GM18873 (cell line): Measurements from ENCODE around the gene KCNF1.

Source experiments
- ATAC-seq: cut with Tn5 transposase; IDR thresholded peaks from one replicate; pipeline ENCODE4 v1.9.1; 2021; ENCODE audit warnings: mild to moderate bottlenecking, moderate library complexity, moderate number of reproducible peaks; ENCODE audit not compliant: unreplicated experiment, low FRiP score

KCNF1 gene

GRCh38 chr2:10901160-10901939 lies 10.4 kb upstream of the KCNF1 start:
- ATAC-seq, result no peak

- ATAC-seq, result no peak
These were observed 7.9 kb upstream of the KCNF1 start for GRCh38 chr2:10903861-10904210.

- no peak for ATAC-seq
These were observed 7.3 kb upstream of the KCNF1 start for GRCh38 chr2:10904455-10904854.

GRCh38 chr2:10905006-10905861 lies 6.5 kb upstream of the KCNF1 start:
- ATAC-seq, result no peak

GRCh38 chr2:10905862-10906143 lies 5.9 kb upstream of the KCNF1 start:
- ATAC-seq, result no peak

GRCh38 chr2:10906926-10907625 lies 4.7 kb upstream of the KCNF1 start:
- ATAC-seq, result no peak

- ATAC-seq, result no peak
These were observed 3.5 kb upstream of the KCNF1 start for GRCh38 chr2:10908195-10908594.

GRCh38 chr2:10909050-10909995 lies 2.4 kb upstream of the KCNF1 start:
- ATAC-seq, result no peak

GRCh38 chr2:10909996-10910341 lies 1.8 kb upstream of the KCNF1 start:
- no peak for ATAC-seq

- no peak for ATAC-seq
These were observed 1.1 kb upstream of the KCNF1 start for GRCh38 chr2:10910625-10911024.

- no peak for ATAC-seq
These were observed 470 bp downstream of the KCNF1 start for GRCh38 chr2:10912076-10912731.

GRCh38 chr2:10912796-10913455 lies 1.2 kb downstream of the KCNF1 start:
- no peak for ATAC-seq

GRCh38 chr2:10913501-10914271 lies 2.0 kb downstream of the KCNF1 start:
- ATAC-seq, result no peak

GRCh38 chr2:10914272-10914693 lies 2.5 kb downstream of the KCNF1 start:
- ATAC-seq, result no peak

- ATAC-seq, result no peak
These were observed 3.5 kb downstream of the KCNF1 start for GRCh38 chr2:10915236-10915635.

- ATAC-seq, result no peak
These were observed 4.1 kb downstream of the KCNF1 start for GRCh38 chr2:10915731-10916276.

- ATAC-seq, result no peak
These were observed 5.2 kb downstream of the KCNF1 start for GRCh38 chr2:10916953-10917352.

- no peak for ATAC-seq
These were observed 6.2 kb downstream of the KCNF1 start for GRCh38 chr2:10917927-10918326.
